Measurements from ENCODE around the gene UQCC2.

The UQCC2 gene

GRCh38 chr6:33744001-33744848 is 32.7 kb upstream of the UQCC2 start:
- DNase-seq (ENCODE audit: low read depth): peak; percentile 32

- DNase-seq (ENCODE audit: low read depth): no peak
Measured at GRCh38 chr6:33742837-33743236, 31.3 kb upstream of the UQCC2 start.

- DNase-seq (ENCODE audit: low read depth): no peak
Measured at GRCh38 chr6:33742092-33742491, 30.6 kb upstream of the UQCC2 start.

GRCh38 chr6:33740794-33741193 is 29.3 kb upstream of the UQCC2 start:
- DNase-seq (ENCODE audit: low read depth): no peak

- DNase-seq (ENCODE audit: low read depth): no peak
Measured at GRCh38 chr6:33740204-33740608, 28.7 kb upstream of the UQCC2 start.

- DNase-seq (ENCODE audit: low read depth): no peak
Measured at GRCh38 chr6:33739571-33739970, 28.1 kb upstream of the UQCC2 start.

GRCh38 chr6:33738879-33739278 is 27.4 kb upstream of the UQCC2 start:
- DNase-seq (ENCODE audit: low read depth): no peak

- DNase-seq (ENCODE audit: low read depth): no peak
Measured at GRCh38 chr6:33738153-33738552, 26.7 kb upstream of the UQCC2 start.

GRCh38 chr6:33737267-33738026 is 25.9 kb upstream of the UQCC2 start:
- no peak for DNase-seq (ENCODE audit: low read depth)

- no peak for DNase-seq (ENCODE audit: low read depth)
Measured at GRCh38 chr6:33735216-33735615, 23.7 kb upstream of the UQCC2 start.

GRCh38 chr6:33733709-33734007 is 22.2 kb upstream of the UQCC2 start:
- no peak for DNase-seq (ENCODE audit: low read depth)

- no peak for DNase-seq (ENCODE audit: low read depth)
Measured at GRCh38 chr6:33732817-33733708, 21.6 kb upstream of the UQCC2 start.

- no peak for DNase-seq (ENCODE audit: low read depth)
Measured at GRCh38 chr6:33732385-33732784, 20.9 kb upstream of the UQCC2 start.

GRCh38 chr6:33731751-33732282 is 20.3 kb upstream of the UQCC2 start:
- DNase-seq (ENCODE audit: low read depth): no peak

GRCh38 chr6:33731035-33731434 is 19.5 kb upstream of the UQCC2 start:
- DNase-seq (ENCODE audit: low read depth): no peak

- DNase-seq (ENCODE audit: low read depth): no peak
Measured at GRCh38 chr6:33730611-33731010, 19.1 kb upstream of the UQCC2 start.

GRCh38 chr6:33729059-33729458 is 17.6 kb upstream of the UQCC2 start:
- DNase-seq (ENCODE audit: low read depth): no peak

GRCh38 chr6:33728438-33728837 is 16.9 kb upstream of the UQCC2 start:
- no peak for DNase-seq (ENCODE audit: low read depth)

- DNase-seq (ENCODE audit: low read depth): no peak
Measured at GRCh38 chr6:33727932-33728331, 16.4 kb upstream of the UQCC2 start.

GRCh38 chr6:33727126-33727525 is 15.6 kb upstream of the UQCC2 start:
- no peak for DNase-seq (ENCODE audit: low read depth)

GRCh38 chr6:33726696-33727095 is 15.2 kb upstream of the UQCC2 start:
- no peak for DNase-seq (ENCODE audit: low read depth)
